Putamen (tissue), 1 donor: ENCODE results near the gene PCDH7.

Experiments used
- DNase-seq: peaks from one replicate; pipeline ENCODE4 v3.0.0-alpha.2; 2016; ENCODE audit warnings: low spot score

Gene PCDH7

GRCh38 chr4:30725562-30725961 is 5.4 kb downstream of the PCDH7 start:
- no peak for DNase-seq

- no peak for DNase-seq
These were observed 6.0 kb downstream of the PCDH7 start for GRCh38 chr4:30726090-30726675.

- DNase-seq: no peak
These were observed 7.2 kb downstream of the PCDH7 start for GRCh38 chr4:30727409-30727808.

- DNase-seq: no peak
These were observed 8.1 kb downstream of the PCDH7 start for GRCh38 chr4:30728311-30728710.

GRCh38 chr4:30743897-30744296 is 23.7 kb downstream of the PCDH7 start:
- DNase-seq: no peak

- DNase-seq: no peak
These were observed 24.2 kb downstream of the PCDH7 start for GRCh38 chr4:30744386-30744785.

- no peak for DNase-seq
These were observed 24.9 kb downstream of the PCDH7 start for GRCh38 chr4:30744957-30745640.

GRCh38 chr4:30746735-30747134 is 26.6 kb downstream of the PCDH7 start:
- no peak for DNase-seq

GRCh38 chr4:30753316-30753715 is 33.1 kb downstream of the PCDH7 start:
- no peak for DNase-seq

- no peak for DNase-seq
These were observed 33.9 kb downstream of the PCDH7 start for GRCh38 chr4:30754021-30754420.

- no peak for DNase-seq
These were observed 35.2 kb downstream of the PCDH7 start for GRCh38 chr4:30755346-30755745.

- DNase-seq: no peak
These were observed 36.4 kb downstream of the PCDH7 start for GRCh38 chr4:30756553-30756952.

- DNase-seq: peak; percentile 35
These were observed 37.2 kb downstream of the PCDH7 start for GRCh38 chr4:30757357-30757756.

GRCh38 chr4:30760551-30760950 is 40.4 kb downstream of the PCDH7 start:
- no peak for DNase-seq

GRCh38 chr4:30763321-30763727 is 43.2 kb downstream of the PCDH7 start:
- no peak for DNase-seq

- no peak for DNase-seq
These were observed 44.9 kb downstream of the PCDH7 start for GRCh38 chr4:30765022-30765421.

GRCh38 chr4:30767147-30767845 is 47.1 kb downstream of the PCDH7 start:
- no peak for DNase-seq

- no peak for DNase-seq
These were observed 48.1 kb downstream of the PCDH7 start for GRCh38 chr4:30768277-30768676.

- DNase-seq: no peak
These were observed 48.9 kb downstream of the PCDH7 start for GRCh38 chr4:30769093-30769492.

- no peak for DNase-seq
These were observed 49.9 kb downstream of the PCDH7 start for GRCh38 chr4:30770049-30770549.

GRCh38 chr4:30770812-30771211 is 50.6 kb downstream of the PCDH7 start:
- no peak for DNase-seq

- DNase-seq: no peak
These were observed 56.3 kb downstream of the PCDH7 start for GRCh38 chr4:30776451-30776850.

GRCh38 chr4:30776921-30777415 is 56.8 kb downstream of the PCDH7 start:
- DNase-seq: no peak
